Activated naive CD8-positive, alpha-beta T cell treated with anti-CD3 and anti-CD28 coated beads for 36 hours (primary cell): Measurements from ENCODE around the gene TAF4. TPM values are rescaled to one million over a fixed set of nuclear protein-coding genes. Genes with fewer than 3 reads are reported as not detected.

Experiments
- DNase-seq: peaks from one replicate; pipeline ENCODE4 v3.0.0; 2021
- H3K27ac Mint-ChIP-seq: one replicate; pipeline ENCODE4 v1.8.0; 2022; ENCODE audit warnings: mild to moderate bottlenecking, moderate library complexity, mixed read lengths
- H3K27me3 Mint-ChIP-seq: one replicate; pipeline ENCODE4 v1.8.0; 2022; ENCODE audit warnings: mild to moderate bottlenecking, mixed read lengths
- H3K36me3 Mint-ChIP-seq: one replicate; pipeline ENCODE4 v1.8.0; 2021; ENCODE audit warnings: mild to moderate bottlenecking, mixed read lengths
- H3K4me1 Mint-ChIP-seq: one replicate; pipeline ENCODE4 v1.8.0; 2021; ENCODE audit warnings: mixed read lengths
- H3K4me3 Mint-ChIP-seq: one replicate; pipeline ENCODE4 v1.8.0; 2022; ENCODE audit warnings: mild to moderate bottlenecking, moderate library complexity, mixed read lengths
- H3K9me3 Mint-ChIP-seq: one replicate; pipeline ENCODE4 v1.8.0; 2022; ENCODE audit warnings: mixed read lengths
- total RNA-seq, 2 experiments: library from RNA; stranded (reverse); gene quantifications; one replicate each; pipeline ENCODE4 v1.2.3, GENCODE V29; 2021

Gene TAF4
- total RNA-seq, 2 experiments from 2014 or later = 15.2 to 16.4 TPM

DNA sequence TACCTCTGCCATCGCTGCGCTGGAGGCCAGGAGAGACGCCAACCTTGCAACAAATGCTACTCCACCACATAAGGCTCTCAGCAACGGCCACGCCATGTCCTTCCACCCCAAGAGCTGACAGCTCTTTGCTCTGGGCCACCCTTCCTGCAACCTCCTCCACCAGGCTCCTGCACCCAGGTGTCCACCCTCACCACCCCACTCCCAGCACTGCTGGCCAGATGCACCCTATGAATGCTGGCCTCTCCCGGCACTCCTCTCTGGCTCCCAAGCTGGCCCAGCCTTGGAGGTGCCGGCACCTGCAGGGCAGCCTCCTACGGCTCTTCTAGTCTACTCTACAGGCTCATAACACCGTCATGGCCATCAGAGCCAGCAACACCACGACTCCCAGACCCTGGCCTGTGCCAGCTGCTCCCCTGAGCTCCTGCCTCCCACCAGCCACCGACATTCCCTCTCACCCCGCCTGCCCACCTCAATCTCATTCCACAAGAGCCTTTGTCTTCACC is 11.2 kb downstream of the TAF4 start:
- H3K9me3 Mint-ChIP-seq = no peaks in the 10 kb centered on the region
- no peaks in the 10 kb centered on the region for H3K27me3 Mint-ChIP-seq
- DNase-seq = no peak
- peaks cover 1% of the 10 kb centered on the region for H3K36me3 Mint-ChIP-seq
- no peak overlapping the region for H3K4me3 Mint-ChIP-seq
- H3K27ac Mint-ChIP-seq = no peak overlapping the region
- H3K4me1 Mint-ChIP-seq = peaks cover 36% of the 10 kb centered on the region

- Mint-ChIP-seq H3K4me1 (peaks cover 30% of the 10 kb centered on the region), H3K36me3 (peaks cover 1% of the 10 kb centered on the region), H3K4me3 (no peak overlapping the region), H3K27me3 (no peaks in the 10 kb centered on the region), H3K9me3 (no peaks in the 10 kb centered on the region), H3K27ac (no peak overlapping the region)
- no peak for DNase-seq
These were observed 12.1 kb downstream of the TAF4 start for GRCh38 chr20:62053465-62054196.

DNA sequence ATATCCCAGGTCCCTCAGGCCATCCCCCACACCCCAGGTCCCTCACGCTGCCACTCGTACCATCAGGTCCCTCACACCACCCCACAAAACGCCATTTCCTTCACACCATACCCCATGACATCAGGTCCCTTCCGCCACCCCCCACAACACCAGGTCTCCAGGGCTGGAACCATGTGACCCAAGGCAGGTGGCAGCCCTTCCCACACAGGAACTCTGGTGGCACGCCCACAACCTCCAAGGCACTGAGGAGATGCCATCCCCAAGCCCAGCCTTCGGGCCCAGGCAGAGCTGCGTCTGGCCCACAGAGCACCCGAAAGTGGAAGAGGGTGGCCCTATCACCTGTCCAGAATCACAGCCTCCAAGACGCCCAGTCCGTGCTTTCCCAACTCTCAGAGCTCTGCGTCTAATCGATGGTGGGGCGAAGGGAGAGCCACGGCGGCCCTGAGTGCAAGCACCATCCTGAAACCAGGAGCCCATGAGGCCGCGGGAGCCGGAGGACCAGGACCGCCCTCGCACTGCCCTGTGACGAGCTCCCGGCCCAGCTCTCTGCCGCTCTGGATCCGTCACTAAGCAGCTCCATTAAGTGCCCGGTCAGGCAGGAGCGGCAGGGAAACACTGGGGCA is 12.7 kb downstream of the TAF4 start:
- Mint-ChIP-seq H3K27me3 (no peaks in the 10 kb centered on the region), H3K4me1 (peaks cover 30% of the 10 kb centered on the region), H3K9me3 (no peaks in the 10 kb centered on the region), H3K4me3 (no peak overlapping the region), H3K36me3 (peaks cover 1% of the 10 kb centered on the region), H3K27ac (peak overlapping the region; percentile 31)
- no peak for DNase-seq

DNA sequence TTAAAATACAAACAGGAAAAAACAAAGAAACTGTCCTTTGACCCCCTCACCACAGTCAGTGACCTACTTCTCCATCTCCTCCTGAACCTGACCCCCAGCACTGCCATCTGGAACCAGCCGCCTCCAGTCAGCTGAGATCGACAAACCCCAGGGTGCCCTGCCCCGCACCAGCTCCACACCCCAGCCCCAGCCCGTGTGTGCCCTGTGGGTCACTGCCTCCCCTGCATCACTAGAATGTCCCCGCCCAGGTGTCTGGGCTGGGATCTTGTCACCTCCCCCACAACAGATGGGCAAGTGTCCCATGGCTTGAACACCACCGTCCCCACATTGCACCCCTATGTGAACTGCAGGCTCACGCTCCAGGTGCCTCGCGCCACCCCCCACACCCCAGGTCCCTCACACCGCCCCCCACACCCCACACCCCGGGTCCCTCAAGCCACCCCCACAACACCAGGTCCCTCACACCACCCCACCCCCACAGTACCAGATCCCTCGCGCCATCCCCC is 13.3 kb downstream of the TAF4 start:
- Mint-ChIP-seq H3K36me3 (peaks cover 1% of the 10 kb centered on the region), H3K27ac (peak overlapping the region; percentile 31), H3K4me3 (no peak overlapping the region), H3K9me3 (no peaks in the 10 kb centered on the region), H3K4me1 (peaks cover 31% of the 10 kb centered on the region), H3K27me3 (no peaks in the 10 kb centered on the region)
- DNase-seq = no peak

- Mint-ChIP-seq H3K4me3 (no peak overlapping the region), H3K27ac (no peak overlapping the region), H3K4me1 (peaks cover 24% of the 10 kb centered on the region), H3K9me3 (no peaks in the 10 kb centered on the region), H3K36me3 (peaks cover 1% of the 10 kb centered on the region), H3K27me3 (no peaks in the 10 kb centered on the region)
- no peak for DNase-seq
These were observed 14.0 kb downstream of the TAF4 start for GRCh38 chr20:62051546-62052255.

DNA sequence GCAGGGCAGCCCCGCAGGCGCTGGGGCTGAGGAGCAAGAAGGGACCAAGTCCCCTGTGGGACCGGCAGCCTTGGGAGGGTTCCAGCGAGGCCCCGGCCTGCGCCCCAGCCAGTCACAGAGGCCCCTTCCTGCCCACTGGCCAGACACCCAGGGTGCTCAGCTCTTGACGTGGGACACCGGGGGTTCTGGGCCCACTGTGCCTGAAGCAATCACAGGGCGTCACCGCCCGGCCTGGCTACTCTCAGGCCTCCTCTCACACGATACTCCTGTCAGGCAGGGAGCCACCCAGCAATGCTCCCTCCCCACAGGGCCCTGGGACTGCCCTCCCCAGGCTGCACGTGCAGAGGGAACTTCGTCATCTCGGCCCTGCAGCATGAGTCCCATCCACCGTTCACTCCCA is 14.5 kb downstream of the TAF4 start:
- Mint-ChIP-seq H3K4me1 (peaks cover 24% of the 10 kb centered on the region), H3K27me3 (no peaks in the 10 kb centered on the region), H3K4me3 (no peak overlapping the region), H3K36me3 (peaks cover 1% of the 10 kb centered on the region), H3K9me3 (no peaks in the 10 kb centered on the region), H3K27ac (no peak overlapping the region)
- no peak for DNase-seq

DNA sequence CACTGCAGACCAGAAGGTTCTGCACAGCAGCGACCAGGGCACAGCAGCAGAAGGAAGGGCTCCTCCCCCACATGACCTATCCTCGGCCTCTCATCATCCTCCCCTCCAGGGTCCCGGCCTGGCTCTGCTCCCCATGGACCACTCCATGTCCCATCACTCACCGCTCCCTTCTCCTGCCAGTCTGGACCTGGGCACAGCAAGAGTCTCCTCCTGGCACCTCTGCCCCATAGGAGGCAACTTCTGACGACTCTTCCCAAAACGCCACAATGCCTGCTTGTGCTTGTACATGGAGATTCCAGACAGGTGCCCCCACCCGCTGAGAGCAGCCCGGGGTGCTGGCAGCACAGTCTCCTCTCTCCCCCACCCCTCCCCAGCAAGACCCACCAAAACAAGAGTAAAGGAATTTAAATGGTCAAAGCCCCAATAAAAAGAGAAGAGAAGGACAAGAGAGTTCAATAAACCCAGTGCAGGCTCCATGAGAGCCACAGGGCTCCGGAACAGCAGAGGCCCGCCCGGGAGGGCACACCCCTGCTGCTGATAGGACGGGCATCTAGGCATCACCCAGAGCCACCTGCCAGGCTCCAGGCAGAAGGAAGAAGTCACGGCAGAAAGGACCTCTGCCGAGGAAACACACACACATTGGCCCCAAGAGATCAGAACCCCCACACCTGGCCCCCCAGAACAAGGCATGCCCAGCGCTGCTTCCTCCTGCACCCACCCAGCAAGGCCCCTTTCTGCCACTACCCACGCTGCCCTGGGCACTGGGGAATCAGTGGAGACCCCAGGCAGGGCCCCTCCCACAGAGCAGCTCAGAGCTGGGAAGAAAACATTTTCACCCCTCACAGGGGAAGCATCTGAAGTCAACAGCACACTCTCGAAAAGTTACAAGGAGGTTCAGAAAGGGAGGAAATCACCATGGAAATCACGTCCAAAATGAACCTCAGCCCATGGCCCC is 15.2 kb downstream of the TAF4 start:
- H3K27me3 Mint-ChIP-seq = no peaks in the 10 kb centered on the region
- DNase-seq = no peak
- no peaks in the 10 kb centered on the region for H3K9me3 Mint-ChIP-seq
- H3K27ac Mint-ChIP-seq = no peak overlapping the region
- H3K4me1 Mint-ChIP-seq = peaks cover 26% of the 10 kb centered on the region
- peaks cover 1% of the 10 kb centered on the region for H3K36me3 Mint-ChIP-seq
- no peak overlapping the region for H3K4me3 Mint-ChIP-seq

- Mint-ChIP-seq H3K4me3 (no peak overlapping the region), H3K9me3 (no peaks in the 10 kb centered on the region), H3K4me1 (peaks cover 25% of the 10 kb centered on the region)
These were observed 16.1 kb downstream of the TAF4 start for GRCh38 chr20:62049342-62050165.

DNA sequence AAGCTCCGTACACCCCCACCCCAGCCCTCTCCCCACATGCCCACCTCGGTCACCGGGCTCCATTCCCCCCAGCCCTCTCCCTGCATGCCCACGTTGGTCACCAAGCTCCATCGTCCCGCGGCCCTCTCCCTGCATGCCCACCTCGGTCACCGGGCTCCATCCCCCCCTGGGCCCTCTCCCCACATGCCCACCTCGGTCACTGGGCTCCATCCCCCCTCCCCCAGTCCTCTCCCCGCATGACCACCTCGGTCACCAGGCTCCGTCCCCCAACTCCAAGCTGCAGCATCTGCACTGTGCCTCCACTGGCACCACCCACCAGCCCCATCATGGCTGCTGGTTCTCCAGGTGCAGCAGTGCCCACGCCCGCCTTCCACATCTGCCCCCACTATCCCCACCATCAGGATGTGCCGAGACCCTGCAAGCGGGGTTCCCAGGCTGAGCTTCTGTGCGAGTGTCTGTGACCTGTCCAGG is 16.8 kb downstream of the TAF4 start:
- H3K9me3 Mint-ChIP-seq = no peaks in the 10 kb centered on the region
- H3K36me3 Mint-ChIP-seq = no peaks in the 10 kb centered on the region
- H3K4me3 Mint-ChIP-seq = no peak overlapping the region
- peaks cover 20% of the 10 kb centered on the region for H3K4me1 Mint-ChIP-seq
- no peak overlapping the region for H3K27ac Mint-ChIP-seq
- no peak for DNase-seq
- H3K27me3 Mint-ChIP-seq = no peaks in the 10 kb centered on the region

More at GRCh38 chr20:62049342-62050165, 16.1 kb downstream of the TAF4 start:
- no peak for DNase-seq
- H3K27ac Mint-ChIP-seq = no peak overlapping the region
- H3K27me3 Mint-ChIP-seq = no peaks in the 10 kb centered on the region
- no peaks in the 10 kb centered on the region for H3K36me3 Mint-ChIP-seq

GRCh38 chr20:62048346-62048761 is 17.3 kb downstream of the TAF4 start:
- DNase-seq = no peak
- Mint-ChIP-seq H3K36me3 (no peaks in the 10 kb centered on the region), H3K27me3 (no peaks in the 10 kb centered on the region), H3K9me3 (no peaks in the 10 kb centered on the region), H3K4me3 (no peak overlapping the region), H3K4me1 (peaks cover 20% of the 10 kb centered on the region), H3K27ac (no peak overlapping the region)

DNA sequence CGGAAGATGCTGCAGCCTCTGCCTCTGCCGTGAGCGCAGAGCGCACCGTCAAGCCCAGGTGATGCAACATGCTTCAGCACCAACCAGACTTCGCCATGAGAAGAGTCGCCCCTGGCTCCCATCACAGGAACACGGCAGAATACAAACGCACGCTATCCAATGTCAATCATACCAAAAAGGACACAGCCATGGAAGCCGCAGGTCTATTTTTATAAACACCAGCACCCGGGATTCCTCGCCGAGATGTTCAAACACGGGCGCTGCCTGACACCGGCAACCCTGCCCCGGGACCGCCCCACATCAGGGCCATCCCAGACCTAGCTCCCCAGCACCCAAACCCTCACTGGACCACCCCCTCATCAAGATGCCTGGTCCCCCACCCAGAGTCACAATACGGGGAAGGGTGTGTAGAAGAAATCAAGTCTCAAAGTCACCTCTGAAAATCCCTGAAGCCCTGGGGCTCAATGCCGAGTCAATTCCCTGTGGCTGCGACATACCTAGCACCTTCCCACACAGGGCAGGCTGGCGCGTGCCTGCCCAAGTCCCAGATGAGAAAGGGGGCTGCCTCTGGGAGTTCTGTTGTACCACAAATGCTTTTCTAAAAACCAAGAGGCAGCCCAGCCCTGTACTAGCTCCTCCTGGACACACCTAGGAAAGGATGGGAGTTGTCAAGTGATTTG is 17.9 kb downstream of the TAF4 start:
- Mint-ChIP-seq H3K9me3 (no peaks in the 10 kb centered on the region), H3K27ac (no peak overlapping the region), H3K4me3 (no peak overlapping the region), H3K27me3 (no peaks in the 10 kb centered on the region), H3K4me1 (peaks cover 18% of the 10 kb centered on the region), H3K36me3 (no peaks in the 10 kb centered on the region)
- no peak for DNase-seq

GRCh38 chr20:62046431-62046830 is 19.2 kb downstream of the TAF4 start:
- Mint-ChIP-seq H3K27ac (no peak overlapping the region), H3K9me3 (no peaks in the 10 kb centered on the region), H3K4me1 (peaks cover 16% of the 10 kb centered on the region), H3K36me3 (no peaks in the 10 kb centered on the region), H3K27me3 (no peaks in the 10 kb centered on the region), H3K4me3 (no peak overlapping the region)
- no peak for DNase-seq

DNA sequence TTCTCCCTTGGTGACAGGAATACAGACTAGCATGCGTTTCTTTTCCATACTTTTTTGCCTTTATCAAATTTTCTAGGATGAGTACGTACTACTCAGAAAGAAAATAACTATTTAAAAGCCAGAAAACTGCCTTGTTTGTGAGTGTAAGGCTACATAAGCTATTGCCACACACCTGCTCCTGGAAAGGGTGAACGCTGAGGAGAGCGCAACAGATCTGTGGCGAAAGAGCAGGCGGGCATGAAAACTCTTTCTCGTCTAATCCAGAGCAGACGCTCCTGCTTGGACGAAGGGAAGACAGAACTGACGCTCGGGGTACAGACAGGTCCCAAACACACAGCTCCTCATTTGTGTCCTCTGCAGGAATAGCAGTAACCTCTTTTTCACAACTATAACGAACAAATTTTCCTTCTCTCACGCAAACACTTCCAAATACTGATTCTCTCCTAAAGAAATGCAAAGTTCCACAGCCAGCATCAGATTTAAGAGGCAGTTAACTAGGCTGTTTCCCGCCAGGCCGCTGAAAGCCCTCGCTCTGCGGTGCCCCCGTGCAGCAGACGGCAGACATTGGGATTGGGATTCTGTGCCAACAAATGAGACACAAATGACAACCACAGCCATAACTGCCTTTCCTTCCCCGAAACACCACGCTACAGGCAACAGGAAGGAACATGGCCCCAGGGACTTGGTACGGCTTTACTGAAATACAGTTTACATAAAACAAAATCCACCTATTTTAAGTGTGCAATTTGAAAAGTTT is 20.0 kb downstream of the TAF4 start:
- H3K36me3 Mint-ChIP-seq = no peaks in the 10 kb centered on the region
- H3K4me3 Mint-ChIP-seq = no peak overlapping the region
- H3K27me3 Mint-ChIP-seq = no peaks in the 10 kb centered on the region
- peaks cover 17% of the 10 kb centered on the region for H3K4me1 Mint-ChIP-seq
- no peak overlapping the region for H3K27ac Mint-ChIP-seq
- no peak for DNase-seq
- no peaks in the 10 kb centered on the region for H3K9me3 Mint-ChIP-seq
